Measurements from ENCODE around the gene MARVELD1. TPM values are rescaled to one million over a fixed set of nuclear protein-coding genes. Genes with fewer than 3 reads are reported as not detected.

The MARVELD1 gene
- total RNA-seq, 2 donors from 2014 or later = 24.9 to 37.0 TPM

GRCh38 chr10:97738616-97739015 is 25.1 kb downstream of the MARVELD1 start:
- intact Hi-C loops (cut with DNase I, micrococcal nuclease) = loop anchor here in 1 of 2 donors (10.0 kb wide), 1 partner anchor 54 kb away; the partner anchor contains the start of gene AVPI1
- no peak for DNase-seq

GRCh38 chr10:97740613-97741012 is 27.1 kb downstream of the MARVELD1 start:
- intact Hi-C loops (cut with DNase I, micrococcal nuclease) = no loop called here
- no peak for ATAC-seq
- DNase-seq = no peak

More at GRCh38 chr10:97738616-97739015, 25.1 kb downstream of the MARVELD1 start:
- ATAC-seq = no peak

GRCh38 chr10:97743169-97743943 is 29.8 kb downstream of the MARVELD1 start:
- no peak for DNase-seq
- intact Hi-C loops (cut with DNase I, micrococcal nuclease) = no loop called here
- ATAC-seq = no peak

GRCh38 chr10:97744405-97745035 is 31.0 kb downstream of the MARVELD1 start:
- ATAC-seq = no peak
- no peak for DNase-seq
- intact Hi-C loops (cut with DNase I, micrococcal nuclease) = no loop called here

- intact Hi-C loops (cut with DNase I, micrococcal nuclease) = no loop called here
- no peak for ATAC-seq
- no peak for DNase-seq
These were observed 34.0 kb downstream of the MARVELD1 start for GRCh38 chr10:97747573-97747972.

- ATAC-seq (no peak), DNase-seq (no peak)
- intact Hi-C loops (cut with DNase I, micrococcal nuclease) = no loop called here
These were observed 34.6 kb downstream of the MARVELD1 start for GRCh38 chr10:97748116-97748515.

DNA sequence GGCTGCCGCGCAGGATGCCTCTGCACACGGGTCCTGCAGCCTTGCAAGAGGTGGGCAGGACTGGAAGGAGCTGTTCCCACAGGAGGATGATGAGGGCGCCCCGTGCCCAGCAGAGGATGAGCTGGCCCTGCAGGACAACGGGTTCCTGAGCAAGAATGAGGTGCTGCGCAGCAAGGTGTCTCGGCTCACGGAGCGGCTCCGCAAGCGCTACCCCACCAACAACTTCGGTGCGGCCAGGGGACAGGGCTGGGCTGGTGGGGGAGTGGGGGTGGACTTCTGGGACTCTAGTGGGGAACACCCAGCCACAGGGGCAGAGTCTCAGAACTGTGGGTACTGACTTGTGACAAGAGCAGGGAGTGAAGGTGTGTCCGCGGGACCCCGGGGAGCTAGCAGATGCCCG is 39.4 kb downstream of the MARVELD1 start:
- ATAC-seq (no peak), DNase-seq (no peak)
- intact Hi-C loops (cut with DNase I, micrococcal nuclease) = no loop called here

DNA sequence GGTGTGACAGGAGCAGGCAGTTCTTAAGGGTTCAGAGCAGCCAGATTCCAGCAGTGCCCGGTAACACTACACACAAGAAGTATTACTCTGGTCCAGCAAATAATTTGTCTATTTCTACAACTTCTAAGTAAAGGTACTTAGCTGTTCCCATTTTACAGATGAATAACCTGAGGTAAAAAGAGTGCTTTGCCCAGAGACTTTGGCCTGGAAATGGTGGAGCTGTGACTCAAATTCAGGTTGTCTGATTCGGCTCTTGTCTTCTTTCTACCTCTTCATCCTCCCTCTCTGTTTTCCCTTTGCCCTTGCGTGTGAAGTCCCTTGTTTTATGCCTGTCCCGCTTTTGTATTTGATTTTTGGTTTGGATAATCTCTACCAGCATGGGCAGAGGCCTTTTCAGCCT is 41.2 kb downstream of the MARVELD1 start:
- DNase-seq (no peak), ATAC-seq (no peak)
- intact Hi-C loops (cut with DNase I, micrococcal nuclease) = no loop called here

DNA sequence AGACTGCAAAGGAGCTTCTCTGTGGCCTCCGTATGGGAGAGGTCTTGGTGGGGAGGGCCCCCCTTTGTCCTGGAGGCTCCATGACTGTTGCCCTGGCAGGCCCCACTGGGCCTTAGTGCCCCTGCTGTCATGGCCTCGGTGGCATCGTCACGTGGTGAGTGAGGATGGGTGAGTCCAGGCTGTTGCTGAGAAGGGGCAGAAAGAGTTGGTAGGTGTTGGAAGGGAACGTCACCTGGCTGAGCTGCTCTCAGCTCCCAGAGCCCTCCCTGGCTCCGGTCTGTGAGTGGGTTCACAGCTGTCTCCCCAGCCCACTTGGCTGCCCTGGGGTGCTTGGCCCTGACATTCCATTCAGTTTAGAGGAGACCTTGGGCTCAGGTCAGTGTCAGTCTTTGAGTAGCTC is 42.2 kb downstream of the MARVELD1 start:
- DNase-seq (no peak), ATAC-seq (no peak)
- intact Hi-C loops (cut with DNase I, micrococcal nuclease) = no loop called here

GRCh38 chr10:97757471-97757870 is 43.9 kb downstream of the MARVELD1 start:
- intact Hi-C loops (cut with DNase I, micrococcal nuclease) = no loop called here
- ATAC-seq = no peak
- no peak for DNase-seq

DNA sequence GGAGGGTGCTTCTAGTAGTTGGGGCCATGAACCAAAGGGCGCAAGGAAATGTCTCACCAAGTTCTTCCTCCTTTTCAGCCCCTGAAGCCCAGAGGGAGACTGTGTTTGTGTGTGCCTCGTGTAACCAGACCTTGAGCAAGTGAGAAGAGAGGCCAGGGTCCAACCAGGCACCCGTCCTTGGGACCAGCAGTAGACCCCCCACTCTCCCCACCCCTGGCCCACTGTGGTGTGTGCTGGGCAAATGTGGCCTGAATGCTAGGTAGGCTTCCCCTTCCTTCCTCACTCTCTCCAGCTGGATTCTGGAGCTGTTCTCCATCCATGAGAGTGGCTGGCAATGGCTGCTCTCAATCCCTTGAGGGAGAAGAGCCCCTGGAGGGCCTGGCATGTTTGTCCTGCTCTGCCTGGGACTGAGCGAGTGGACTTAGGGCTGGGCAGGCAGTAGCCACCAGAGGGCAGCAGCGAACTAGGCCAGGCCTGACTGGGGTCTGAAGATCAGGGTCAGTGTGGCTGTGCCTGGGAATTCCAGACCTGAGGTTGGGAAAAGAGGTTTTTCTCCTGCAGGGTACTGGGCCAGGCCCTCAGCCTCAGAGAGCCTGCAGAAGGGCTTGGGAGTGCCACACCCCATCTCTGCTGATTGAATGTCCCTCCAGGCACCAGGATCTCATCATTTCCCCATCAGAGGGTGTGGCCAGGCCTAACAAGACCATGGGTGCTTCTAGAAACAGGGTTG is 45.8 kb downstream of the MARVELD1 start:
- DNase-seq (peak in 1 of 2 donors; percentile 72), ATAC-seq (peak; percentile 73)
- intact Hi-C loops (cut with DNase I, micrococcal nuclease) = no loop called here

DNA sequence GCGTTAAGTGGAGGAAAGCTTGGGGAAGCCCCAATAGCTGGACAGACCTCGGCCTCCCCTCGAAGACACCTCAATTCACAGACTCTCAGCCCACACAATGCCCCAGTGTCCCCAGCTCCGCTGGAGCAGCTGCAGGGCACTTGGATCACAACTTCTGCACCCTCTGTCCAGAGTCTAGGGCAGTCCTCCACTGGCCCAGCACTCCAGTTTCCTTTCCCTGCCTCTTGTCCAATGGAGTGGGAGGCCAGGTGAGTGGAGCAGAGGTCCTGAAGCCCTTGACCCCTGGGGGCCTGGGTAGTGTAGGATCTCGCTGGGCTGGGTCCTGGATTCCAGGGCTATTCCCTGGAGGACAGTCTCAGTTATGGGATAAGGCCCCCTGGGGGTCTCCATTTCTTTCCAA is 46.4 kb downstream of the MARVELD1 start:
- intact Hi-C loops (cut with DNase I, micrococcal nuclease) = no loop called here
- DNase-seq = no peak
- no peak for ATAC-seq

DNA sequence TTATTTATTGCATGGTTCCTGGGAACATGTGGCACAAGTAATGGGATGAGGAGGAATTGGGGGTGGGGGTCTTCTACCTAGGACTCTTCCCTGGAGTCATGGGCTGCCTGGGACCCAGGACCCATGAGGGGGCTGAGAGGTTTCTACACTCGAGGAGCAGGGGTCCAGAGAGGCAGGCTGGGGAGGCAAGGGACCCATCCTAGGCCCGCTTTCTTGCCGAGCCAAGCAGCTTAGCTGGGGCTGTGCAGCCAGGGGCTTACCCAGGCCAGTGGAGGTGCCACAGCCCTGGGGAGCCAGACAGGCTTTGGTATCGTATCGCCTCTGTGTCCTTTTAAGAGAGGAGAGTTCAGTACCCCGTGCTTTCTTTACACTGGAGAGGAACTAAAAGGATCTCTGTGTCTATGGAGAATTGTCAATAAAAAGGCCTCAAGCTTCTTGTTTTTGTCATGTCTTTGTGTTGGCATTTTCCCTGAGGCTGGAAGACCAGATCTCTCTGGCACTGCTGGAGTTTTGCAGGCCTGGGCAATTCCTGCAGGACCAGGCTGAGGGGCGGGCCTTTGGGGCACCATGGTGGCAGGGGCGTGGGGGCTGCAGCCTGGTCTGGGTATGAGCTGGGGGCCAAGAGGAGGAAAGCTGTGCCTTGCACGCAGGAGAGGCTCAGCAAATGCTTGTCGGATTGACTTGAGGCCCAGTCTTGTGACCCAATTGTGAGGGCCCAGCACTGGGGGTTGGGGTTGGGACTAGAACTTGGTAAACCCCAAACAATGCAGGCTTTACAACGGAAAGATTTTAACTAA is 47.1 kb downstream of the MARVELD1 start:
- intact Hi-C loops (cut with DNase I, micrococcal nuclease) = no loop called here
- DNase-seq = no peak
- no peak for ATAC-seq

DNA sequence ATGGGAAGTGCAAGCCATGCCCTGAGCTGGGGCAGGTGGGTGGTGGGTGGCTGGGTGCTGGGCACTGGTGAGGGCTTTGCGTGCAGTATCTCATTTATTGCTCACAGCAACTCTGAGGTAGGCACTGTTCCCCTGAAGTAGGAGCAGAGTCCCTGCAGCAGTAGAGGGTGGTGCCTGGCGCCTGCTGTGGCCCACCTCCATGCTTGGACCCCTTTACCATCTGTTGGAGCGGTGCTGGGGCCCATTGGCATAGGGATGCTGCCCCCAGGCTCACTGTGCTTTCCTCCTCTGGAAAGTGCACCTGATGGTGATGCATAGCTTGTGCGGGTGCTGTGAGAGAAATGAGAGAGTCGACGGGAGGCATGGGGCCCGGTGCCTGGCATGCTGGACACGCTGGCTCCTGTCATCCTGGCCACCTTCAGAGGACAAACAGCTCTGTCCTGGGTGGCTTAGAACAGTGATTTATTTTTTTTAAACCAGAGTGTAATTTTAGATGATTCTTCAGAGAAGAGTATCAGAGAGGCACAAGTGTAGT is 47.9 kb downstream of the MARVELD1 start:
- DNase-seq = no peak
- intact Hi-C loops (cut with DNase I, micrococcal nuclease) = no loop called here
- no peak for ATAC-seq

- DNase-seq (no peak), ATAC-seq (no peak)
- intact Hi-C loops (cut with DNase I, micrococcal nuclease) = no loop called here
These were observed 48.5 kb downstream of the MARVELD1 start for GRCh38 chr10:97762056-97762455.

- no peak for DNase-seq
- no peak for ATAC-seq
- intact Hi-C loops (cut with DNase I, micrococcal nuclease) = no loop called here
These were observed 49.3 kb downstream of the MARVELD1 start for GRCh38 chr10:97762816-97763215.

DNA sequence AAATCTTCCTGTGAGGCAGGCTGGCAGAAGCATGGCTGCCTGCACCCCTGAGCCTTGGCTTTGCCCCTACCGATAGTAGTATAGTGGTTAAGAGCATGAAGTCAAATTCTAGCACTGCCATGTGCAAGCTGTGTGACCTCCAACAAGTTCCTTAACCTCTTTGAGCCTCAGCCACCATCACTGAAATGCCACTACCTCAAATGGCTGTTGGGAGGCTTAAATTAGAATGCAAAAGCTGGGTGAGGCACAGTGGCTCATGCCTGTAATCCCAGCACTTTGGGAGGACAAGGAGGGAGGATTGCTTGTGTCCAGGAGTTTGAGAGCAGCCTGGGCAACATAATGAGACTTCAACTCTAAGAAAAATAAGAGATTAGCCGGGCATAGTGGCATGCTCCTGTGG is 49.9 kb downstream of the MARVELD1 start:
- DNase-seq (no peak), ATAC-seq (no peak)
- intact Hi-C loops (cut with DNase I, micrococcal nuclease) = no loop called here

- ATAC-seq = no peak
- DNase-seq = no peak
- intact Hi-C loops (cut with DNase I, micrococcal nuclease) = no loop called here
These were observed 50.4 kb downstream of the MARVELD1 start for GRCh38 chr10:97763947-97764346.

DNA sequence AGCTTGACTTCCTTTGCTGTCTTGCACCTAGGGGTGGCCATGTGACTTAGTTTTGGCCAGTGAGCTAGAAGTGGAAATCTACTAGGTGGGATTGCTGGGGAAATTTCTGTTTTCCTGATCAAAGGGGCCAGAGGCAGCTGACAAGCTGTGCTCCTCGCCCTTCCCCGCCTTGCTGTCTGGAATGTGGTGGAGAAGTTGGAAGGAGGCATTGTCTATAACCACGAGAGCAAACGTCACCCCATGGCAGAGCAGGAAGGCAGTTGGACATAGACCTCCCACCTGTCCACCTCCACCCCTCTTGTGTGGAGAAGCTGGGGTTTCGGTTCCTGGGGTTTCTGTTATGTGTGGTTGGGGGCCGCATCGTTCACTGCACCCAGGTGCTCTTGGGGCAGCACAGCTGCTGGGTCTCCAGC is 51.0 kb downstream of the MARVELD1 start:
- ATAC-seq (peak; percentile 14), DNase-seq (no peak)

More for the DNA sequence above, 51.0 kb downstream of the MARVELD1 start:
- intact Hi-C loops (cut with DNase I, micrococcal nuclease) = no loop called here

Measured in left colon (tissue), 2 donors.